ENCODE data around the gene SLC22A1.
"Not testable (repeated sequence)": the region's sequence is repeated elsewhere in the genome, so short reads cannot be mapped to it uniquely, and the experiment has no call there.

SLC22A1 gene

GRCh38 chr6:160125105-160125504, 3.5 kb downstream of the SLC22A1 start:
- DNase-seq, result not testable (repeated sequence)

DNA sequence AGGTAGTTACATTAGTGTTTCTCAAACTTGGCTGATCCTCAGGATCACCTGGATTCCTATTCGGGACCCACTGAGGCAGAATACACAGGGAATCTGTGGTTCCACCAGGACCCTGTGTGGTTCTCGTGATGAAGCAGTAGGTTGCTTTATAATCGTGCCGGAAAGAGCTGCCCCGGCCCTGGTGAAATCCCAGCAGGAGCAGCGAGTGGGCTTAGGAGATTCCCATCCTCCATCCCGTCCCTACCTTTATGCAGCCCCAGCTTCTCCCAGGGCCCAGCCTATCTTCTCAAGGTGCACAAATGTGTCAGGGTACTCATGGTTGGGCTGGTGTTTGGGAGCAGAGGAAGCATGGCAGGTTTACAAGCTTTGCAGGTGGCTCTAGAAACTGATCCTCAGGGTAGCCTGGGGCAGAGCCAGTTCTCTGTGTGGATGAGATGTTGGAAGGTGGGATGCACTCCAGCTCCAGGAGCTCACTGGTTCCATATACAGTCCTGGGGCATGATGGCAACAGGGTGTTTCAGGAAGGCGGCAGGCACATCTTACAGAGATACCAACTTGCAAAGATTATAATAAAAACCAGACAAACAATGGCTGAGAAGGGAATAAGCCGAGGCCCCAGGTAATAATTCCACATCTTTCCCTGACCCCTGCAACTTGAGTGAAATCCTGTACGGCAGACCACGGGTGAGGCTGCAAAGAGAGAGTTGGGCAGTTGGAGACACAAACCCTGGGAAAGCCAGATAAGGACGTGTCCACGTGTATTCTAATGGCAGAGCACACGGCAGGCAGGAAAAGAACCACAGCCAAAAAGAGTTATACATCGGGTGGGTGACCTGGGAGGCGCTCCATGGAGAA, 5.9 kb downstream of the SLC22A1 start:
- no peak for DNase-seq

- no peak for DNase-seq
These were observed 6.6 kb downstream of the SLC22A1 start for GRCh38 chr6:160128125-160128683.

GRCh38 chr6:160128879-160129516, 7.4 kb downstream of the SLC22A1 start:
- no peak for DNase-seq

DNA sequence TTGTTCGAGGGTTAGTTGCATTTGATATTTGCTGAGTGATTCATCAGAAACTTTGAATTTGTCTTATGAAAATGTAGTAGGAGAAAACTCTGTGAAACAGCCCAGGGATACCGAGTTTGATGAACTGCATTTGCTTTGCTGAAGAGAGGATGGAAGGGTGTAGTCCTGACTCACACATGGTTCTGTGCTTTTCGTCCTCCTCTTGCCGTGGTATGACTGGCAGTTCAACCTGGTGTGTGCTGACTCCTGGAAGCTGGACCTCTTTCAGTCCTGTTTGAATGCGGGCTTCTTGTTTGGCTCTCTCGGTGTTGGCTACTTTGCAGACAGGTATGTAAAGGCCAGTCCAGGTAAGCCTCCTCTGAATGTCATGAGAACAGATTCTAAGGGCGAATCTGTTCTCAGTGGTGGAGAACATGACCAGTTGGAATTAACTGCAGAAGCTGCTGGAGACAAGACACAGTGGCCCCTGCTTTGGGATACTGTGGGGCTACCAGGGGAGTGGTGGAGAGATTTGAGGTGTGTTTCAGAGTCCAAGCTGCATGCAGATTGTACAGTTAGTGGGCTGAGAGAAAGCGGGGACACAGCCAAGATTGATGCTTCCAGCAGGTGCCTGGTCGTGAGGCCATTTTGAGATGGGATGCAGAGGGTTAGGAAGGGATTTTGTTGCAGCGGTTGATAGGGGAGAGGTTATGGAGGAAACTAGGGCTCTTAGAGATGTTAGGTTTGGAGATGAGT, 8.4 kb downstream of the SLC22A1 start:
- DNase-seq, result no peak

- no peak for DNase-seq
These were observed 9.3 kb downstream of the SLC22A1 start for GRCh38 chr6:160130729-160131484.

GRCh38 chr6:160131636-160132296, 10.2 kb downstream of the SLC22A1 start:
- no peak for DNase-seq

DNA sequence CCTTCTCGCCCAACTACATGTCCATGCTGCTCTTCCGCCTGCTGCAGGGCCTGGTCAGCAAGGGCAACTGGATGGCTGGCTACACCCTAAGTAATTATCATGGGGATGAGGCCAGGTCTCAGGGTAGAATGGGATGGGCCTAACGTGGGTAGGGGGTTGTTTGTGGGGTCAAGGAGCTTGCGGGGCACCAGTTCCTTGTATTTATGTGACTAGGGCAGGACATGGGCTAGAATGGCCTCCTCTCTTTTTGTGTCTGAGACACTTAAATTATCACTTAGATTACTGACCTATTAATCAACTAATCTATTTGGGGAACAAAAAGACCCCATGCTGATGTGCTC, 10.7 kb downstream of the SLC22A1 start:
- DNase-seq, result no peak

GRCh38 chr6:160132776-160133338, 11.2 kb downstream of the SLC22A1 start:
- DNase-seq, result peak; percentile 19

DNA sequence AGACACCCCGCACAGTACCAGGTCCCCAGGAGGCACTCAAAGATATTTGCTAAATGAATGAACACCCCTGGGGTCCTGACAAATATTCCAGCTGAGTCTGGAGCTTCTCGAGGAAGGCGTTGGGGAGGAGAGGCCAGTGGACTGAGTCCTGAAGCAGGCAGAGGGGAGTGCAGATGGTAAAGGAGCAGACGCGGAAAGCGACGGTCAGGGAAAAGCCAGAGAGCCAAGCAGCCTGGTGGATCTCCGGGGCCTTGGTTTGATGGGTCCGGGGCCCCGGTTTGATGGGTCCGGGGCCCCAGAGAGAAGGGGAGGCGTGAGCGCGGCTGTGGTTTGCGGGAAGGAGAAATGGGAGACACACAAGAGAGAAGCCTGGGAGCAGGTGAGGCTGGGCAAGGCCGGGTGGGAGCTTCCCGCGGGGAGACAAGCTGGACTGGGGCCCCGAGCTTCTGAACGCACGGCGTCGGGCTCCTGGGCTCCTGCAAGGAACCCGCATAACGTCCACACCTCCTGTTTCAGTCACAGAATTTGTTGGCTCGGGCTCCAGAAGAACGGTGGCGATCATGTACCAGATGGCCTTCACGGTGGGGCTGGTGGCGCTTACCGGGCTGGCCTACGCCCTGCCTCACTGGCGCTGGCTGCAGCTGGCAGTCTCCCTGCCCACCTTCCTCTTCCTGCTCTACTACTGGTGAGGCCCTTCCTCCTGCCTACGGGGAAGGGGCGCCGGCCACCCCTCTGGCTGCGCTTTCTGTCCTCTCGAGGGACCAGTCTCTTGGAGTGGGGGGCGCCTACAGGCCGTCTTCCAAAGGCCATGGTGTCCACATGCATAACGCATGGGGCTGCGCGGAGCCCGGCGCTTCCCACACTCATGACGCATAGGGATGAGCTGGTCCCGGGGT, 12.1 kb downstream of the SLC22A1 start:
- DNase-seq, result no peak

DNA sequence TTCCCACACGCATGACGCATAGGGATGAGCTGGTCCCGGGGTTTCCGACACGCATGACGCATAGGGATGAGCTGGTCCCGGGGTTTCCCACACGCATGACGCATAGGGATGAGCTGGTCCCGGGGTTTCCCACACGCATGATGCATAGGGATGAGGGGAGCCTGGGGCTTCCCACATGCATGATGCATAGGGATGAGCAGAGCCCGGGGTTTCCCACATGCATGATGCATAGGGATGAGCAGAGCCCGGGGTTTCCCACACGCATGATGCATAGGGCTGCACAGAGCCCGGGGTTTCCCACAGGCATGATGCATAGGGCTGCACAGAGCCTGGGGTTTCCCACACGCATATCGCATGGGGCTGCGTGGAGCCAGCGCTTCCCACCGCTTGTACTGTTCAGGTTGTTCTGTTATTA, 12.7 kb downstream of the SLC22A1 start:
- peak; percentile 24 for DNase-seq

- DNase-seq, result no peak
These were observed 13.3 kb downstream of the SLC22A1 start for GRCh38 chr6:160134779-160135547.

DNA sequence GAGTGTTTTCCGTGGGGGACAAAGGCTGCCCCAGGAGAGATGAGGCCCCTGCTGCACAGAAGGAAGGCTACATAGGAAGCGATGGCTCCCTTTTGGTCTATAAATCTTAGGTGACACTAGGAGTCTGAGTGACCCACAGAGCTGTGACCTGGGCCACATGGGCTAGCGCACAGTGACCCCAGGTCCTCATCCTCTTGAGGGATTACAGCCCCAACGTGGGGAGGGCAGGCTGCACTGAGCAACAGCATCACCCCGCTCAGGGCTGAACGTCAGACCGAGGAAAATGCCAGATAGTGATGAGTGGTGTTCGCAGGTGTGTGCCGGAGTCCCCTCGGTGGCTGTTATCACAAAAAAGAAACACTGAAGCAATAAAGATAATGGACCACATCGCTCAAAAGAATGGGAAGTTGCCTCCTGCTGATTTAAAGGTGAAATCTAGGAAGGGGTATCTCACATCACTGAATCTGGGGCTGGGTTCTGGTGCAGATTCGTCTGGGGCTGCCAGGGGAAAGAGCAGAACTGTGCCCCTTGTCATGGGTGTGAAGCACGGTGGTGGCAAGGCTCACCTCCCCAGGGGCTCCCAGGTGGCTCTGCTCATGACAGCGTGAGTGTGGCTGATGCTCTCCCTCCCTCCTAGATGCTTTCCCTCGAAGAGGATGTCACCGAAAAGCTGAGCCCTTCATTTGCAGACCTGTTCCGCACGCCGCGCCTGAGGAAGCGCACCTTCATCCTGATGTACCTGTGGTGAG, 14.5 kb downstream of the SLC22A1 start:
- DNase-seq, result no peak

DNA sequence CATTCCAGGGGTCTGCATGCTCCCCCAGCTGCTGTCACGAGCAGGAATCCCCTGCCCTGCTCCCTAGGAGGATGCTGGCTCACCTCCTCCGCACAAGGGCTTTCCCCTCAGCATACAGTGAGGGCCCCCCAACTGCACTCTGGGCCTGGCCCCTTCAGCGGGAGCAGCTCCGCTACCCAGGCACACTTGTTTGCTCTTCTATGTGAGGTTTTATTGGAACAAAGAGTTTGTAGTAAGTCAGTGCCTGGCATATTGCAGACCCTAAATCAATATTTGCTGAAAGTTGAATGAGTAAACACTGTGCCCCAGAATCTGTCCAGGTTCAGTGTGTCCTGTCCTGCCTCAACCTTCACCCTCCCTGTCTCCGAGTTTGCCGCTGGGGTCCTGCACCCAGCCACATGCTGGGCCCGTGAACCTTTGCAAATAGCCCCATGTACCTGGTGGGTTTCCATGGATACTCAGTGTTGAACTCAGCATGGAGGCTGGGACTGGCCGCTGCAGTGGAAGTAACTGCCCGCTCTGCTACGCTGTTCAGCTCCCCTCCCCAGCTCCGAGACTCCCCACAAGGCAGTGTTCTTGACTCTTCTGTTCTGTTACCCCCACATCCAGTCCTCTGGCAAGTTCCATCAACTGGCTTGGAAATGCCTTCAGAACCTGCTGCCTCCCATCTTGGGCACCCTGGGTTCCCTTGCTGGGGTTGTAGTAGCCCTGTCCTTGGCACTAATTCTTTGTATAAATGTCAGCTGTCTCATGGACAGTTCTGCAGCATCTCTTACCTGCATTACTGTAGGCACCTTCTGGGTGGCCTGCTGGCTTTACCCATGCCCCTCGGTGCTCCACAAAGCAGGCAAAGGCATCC, 15.7 kb downstream of the SLC22A1 start:
- no peak for DNase-seq

DNA sequence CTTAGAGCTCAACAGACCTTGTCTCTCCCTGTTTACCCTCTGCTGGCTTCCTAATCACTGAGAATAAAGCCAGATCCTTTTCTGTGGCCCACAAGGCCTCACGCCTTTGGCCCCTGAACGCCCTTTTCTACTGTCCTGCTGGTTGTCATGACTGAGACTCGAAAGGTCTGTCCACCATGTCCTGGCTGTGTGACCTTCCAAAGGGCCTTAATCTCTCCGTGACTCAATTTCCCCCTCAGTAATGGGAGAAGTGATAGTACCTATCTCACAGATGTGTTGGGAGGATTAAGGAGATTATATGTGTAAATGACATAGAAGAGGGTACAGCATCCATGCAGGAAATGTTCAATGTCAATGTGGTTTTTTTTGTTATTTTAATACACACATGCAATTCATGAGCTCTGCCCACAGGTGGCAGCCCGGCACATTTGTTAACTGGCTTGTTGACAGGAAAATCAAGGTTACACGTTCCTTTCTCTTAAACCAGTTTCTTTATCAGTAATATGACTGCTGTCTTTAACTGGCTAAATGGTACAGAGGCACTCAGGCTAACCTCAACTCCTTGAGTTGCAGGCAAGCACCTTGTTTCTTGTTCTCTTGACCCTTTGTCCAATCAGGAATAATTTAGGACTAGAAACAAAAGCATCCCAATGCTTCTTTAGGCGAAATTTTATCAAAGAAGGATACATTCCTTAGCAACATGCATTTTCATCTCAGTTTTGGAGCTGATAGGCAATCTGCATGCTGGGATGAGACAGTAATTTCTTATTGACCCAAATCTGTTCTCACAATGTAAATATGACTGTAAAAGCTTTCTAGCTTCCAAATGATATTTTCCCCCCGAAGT, 16.6 kb downstream of the SLC22A1 start:
- DNase-seq, result peak; percentile 41

DNA sequence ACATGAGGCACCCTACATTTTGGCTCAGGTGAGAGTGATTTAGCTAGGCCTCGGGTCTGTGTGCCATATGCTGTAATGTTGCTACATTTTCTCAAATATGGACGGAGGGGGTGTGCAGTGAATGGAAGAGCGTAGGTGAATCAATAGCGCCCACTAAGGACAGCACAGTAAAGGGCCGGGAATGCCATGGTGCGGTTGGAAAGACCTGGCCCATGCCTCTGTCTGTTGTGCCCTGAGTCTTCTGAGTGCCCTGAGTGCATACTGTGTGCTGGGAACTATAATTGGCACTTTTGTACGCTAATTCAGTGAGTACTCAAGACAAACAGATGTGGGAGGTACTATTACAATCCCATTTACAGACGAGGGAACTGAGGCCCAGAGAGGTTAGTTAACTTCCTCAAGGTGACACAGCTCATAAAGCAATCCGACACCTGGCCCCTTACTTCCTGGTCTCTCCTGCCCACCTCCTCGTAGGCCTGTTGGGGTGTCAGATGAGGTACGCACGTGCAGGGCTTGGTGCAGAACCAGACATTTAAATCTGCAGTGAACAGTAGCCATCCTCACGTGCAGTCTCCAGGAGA, 17.3 kb downstream of the SLC22A1 start:
- DNase-seq, result no peak

GRCh38 chr6:160139420-160139851, 17.8 kb downstream of the SLC22A1 start:
- no peak for DNase-seq

Measured in suppressor macrophage treated with lipopolysaccharide for 4 hours (primary cell).